HEK293T (cell line): ENCODE data around the gene C2.
"Not testable (repeated sequence)": the region's sequence is repeated elsewhere in the genome, so short reads cannot be mapped to it uniquely, and the experiment has no call there.

Experiments
- CTCF ChIA-PET: fragments of 350-600 bp; formaldehyde crosslinking; extraction: SDS; loops from one replicate; lab custom pipeline; 2021; ENCODE audit warnings: antibody characterized with exemption, inconsistent platforms; lab: Yijun Ruan, JAX
- POLR2A ChIA-PET: fragments of 350-600 bp; formaldehyde crosslinking; extraction: SDS; loops from one replicate; lab custom pipeline; 2020; ENCODE audit warnings: antibody characterized with exemption, inconsistent platforms; lab: Yijun Ruan, JAX
- DNase-seq: peaks from one replicate; pipeline ENCODE4 v3.0.0; 2012; ENCODE audit warnings: mixed read lengths; ENCODE audit errors: extremely low spot score
- ARNT ChIP-seq: fragments of 450-650 bp; IDR thresholded peaks from 2 replicates; pipeline ENCODE4 v1.6.1; 2017; ENCODE audit warnings: mild to moderate bottlenecking
- BHLHE40 ChIP-seq: fragments of 450-650 bp; IDR thresholded peaks from 2 replicates; pipeline ENCODE4 v1.6.1; 2016; ENCODE audit warnings: mild to moderate bottlenecking, moderate library complexity, borderline replicate concordance
- CTBP1 ChIP-seq: fragments of 450-650 bp; IDR thresholded peaks from 2 replicates; pipeline ENCODE4 v1.6.1; 2016; ENCODE audit warnings: borderline replicate concordance
- ELF4 ChIP-seq: fragments of 450-650 bp; IDR thresholded peaks from 2 replicates; pipeline ENCODE4 v1.6.1; 2017; ENCODE audit warnings: antibody characterized with exemption
- FOXA1 ChIP-seq: fragments of 450-650 bp; IDR thresholded peaks from 2 replicates; pipeline ENCODE4 v1.6.1; 2016; ENCODE audit warnings: mild to moderate bottlenecking
- FOXK2 ChIP-seq: fragments of 450-650 bp; IDR thresholded peaks from 2 replicates; pipeline ENCODE4 v1.6.1; 2016; ENCODE audit warnings: mild to moderate bottlenecking
- FOXM1 ChIP-seq: fragments of 450-650 bp; IDR thresholded peaks from 2 replicates; pipeline ENCODE4 v1.6.1; 2017; ENCODE audit warnings: mild to moderate bottlenecking, borderline replicate concordance
- HDGF ChIP-seq: fragments of 450-650 bp; IDR thresholded peaks from 2 replicates; pipeline ENCODE4 v1.6.1; 2017; ENCODE audit warnings: antibody characterized with exemption, borderline replicate concordance
- L3MBTL2 ChIP-seq: fragments of 450-650 bp; conservative IDR thresholded peaks from 2 replicates; pipeline ENCODE4 v1.6.1; 2016; ENCODE audit warnings: mild to moderate bottlenecking
- LEF1 ChIP-seq: fragments of 450-650 bp; IDR thresholded peaks from 2 replicates; pipeline ENCODE4 v1.6.1; 2017; ENCODE audit warnings: mild to moderate bottlenecking, borderline replicate concordance
- NFRKB ChIP-seq: fragments of 450-650 bp; IDR thresholded peaks from 2 replicates; pipeline ENCODE4 v1.6.1; 2016; ENCODE audit warnings: mild to moderate bottlenecking, moderate library complexity
- PKNOX1 ChIP-seq: fragments of 450-650 bp; IDR thresholded peaks from 2 replicates; pipeline ENCODE4 v1.6.1; 2016
- SP1 ChIP-seq: fragments of 450-650 bp; IDR thresholded peaks from 2 replicates; pipeline ENCODE4 v1.6.1; 2017
- SUZ12 ChIP-seq: fragments of 450-650 bp; IDR thresholded peaks from 2 replicates; pipeline ENCODE4 v1.6.1; 2016; ENCODE audit warnings: mild to moderate bottlenecking
- TARDBP ChIP-seq: fragments of 450-650 bp; IDR thresholded peaks from 2 replicates; pipeline ENCODE4 v1.6.1; 2016
- ZNF384 ChIP-seq: fragments of 450-650 bp; IDR thresholded peaks from 2 replicates; pipeline ENCODE4 v1.6.1; 2016

The C2 gene

DNA sequence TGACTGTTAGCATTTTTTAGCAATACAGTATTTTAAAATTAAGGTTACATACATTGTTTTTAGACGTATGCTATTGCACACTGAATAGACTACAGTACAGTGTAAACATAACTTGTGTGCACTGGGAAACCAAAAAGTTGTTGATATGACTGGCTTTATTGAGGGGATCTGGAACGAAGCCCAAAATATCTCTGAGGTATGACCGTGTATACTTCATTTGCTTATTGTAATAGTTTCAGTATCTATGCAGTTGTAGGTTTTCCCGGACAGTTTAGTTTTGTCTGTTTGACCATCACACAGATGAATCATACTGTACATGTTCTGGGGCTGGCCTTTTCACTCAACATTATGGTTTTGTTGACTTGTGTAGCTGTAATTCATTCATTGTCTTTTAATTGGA is 18.7 kb upstream of the C2 start:
- DNase-seq: no peak
- TF ChIP-seq CTBP1: no peak
- TF ChIP-seq FOXM1: no peak
- TF ChIP-seq FOXA1: no peak
- no peak for TF ChIP-seq HDGF
- TF ChIP-seq PKNOX1: no peak
- CTCF ChIA-PET: no interaction called here
- POLR2A ChIA-PET: interaction anchor here (2.5 kb wide), 1 partner anchor 46 kb away, joined by 7 read pairs; the partner anchor contains the start of gene NEU1

GRCh38 chr6:31909298-31909697 is 18.2 kb upstream of the C2 start:
- not testable (repeated sequence) for DNase-seq
- ChIA-PET POLR2A (interaction anchor here (2.5 kb wide), 1 partner anchor 47 kb away, joined by 7 read pairs; the partner anchor contains the start of gene NEU1), CTCF (interaction anchor here (0.7 kb wide), 1 partner anchor 229 kb away, joined by 5 read pairs; no protein-coding TSS in a partner anchor)

- ChIA-PET CTCF (no interaction called here), POLR2A (interaction anchor here (0.7 kb wide), 1 partner anchor 10 kb away, joined by 3 read pairs; no protein-coding TSS in a partner anchor)
- no peak for TF ChIP-seq SP1
- no peak for TF ChIP-seq L3MBTL2
- no peak for TF ChIP-seq PKNOX1
- TF ChIP-seq TARDBP: no peak
- no peak for TF ChIP-seq BHLHE40
- no peak for TF ChIP-seq ARNT
- no peak for TF ChIP-seq CTBP1
- no peak for TF ChIP-seq ZNF384
- TF ChIP-seq HDGF: no peak
- TF ChIP-seq FOXK2: no peak
- DNase-seq: no peak
These were observed 15.5 kb upstream of the C2 start for GRCh38 chr6:31911826-31912585.

DNA sequence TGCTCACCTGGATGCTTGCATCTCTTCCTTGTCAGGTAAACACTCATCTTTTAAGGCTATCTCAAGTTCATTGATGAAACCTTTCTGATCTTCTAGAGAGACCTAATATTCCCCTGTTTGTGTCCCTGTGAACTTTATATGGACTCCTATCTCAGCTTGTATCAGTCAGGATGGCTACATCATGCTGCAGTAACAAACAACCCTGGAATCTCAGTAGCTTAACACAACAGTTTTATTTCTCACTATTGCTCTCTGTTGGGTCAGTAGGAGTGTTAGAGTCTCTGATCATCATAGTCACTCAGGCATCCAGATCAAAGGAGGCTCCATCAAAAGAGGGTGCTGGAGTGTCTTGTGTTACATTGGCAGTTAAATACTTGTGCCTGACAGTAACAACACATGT is 12.2 kb upstream of the C2 start:
- ChIA-PET CTCF (no interaction called here), POLR2A (no interaction called here)
- TF ChIP-seq FOXK2: no peak
- no peak for DNase-seq

DNA sequence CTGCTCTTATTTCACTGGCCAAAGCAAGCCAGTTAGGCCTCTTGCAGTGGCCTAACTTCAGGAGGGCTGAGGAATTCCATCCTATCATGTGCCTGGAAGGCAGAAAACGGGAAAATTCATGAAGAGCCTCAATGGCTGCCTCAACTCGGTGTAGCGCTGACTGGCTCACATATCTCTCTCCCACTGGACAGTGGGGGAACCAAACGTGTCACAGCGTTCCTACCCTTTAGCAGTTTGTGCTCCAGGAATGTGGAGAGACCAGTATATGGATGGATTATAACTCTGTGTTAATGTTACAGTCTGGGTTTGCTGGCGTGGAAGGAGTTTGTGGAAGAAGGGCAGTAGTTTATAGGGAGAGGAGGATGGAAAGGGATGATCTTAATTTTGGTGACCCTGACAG is 11.8 kb upstream of the C2 start:
- POLR2A ChIA-PET: interaction anchor here (0.7 kb wide), 1 partner anchor 49 kb away, joined by 4 read pairs; no protein-coding TSS in a partner anchor
- CTCF ChIA-PET: no interaction called here
- TF ChIP-seq ZNF384 (no peak), ARNT (no peak), SUZ12 (no peak), FOXM1 (no peak), PKNOX1 (no peak), CTBP1 (no peak), FOXA1 (no peak), BHLHE40 (no peak), SP1 (no peak), TARDBP (no peak), FOXK2 (no peak), L3MBTL2 (no peak), HDGF (no peak), NFRKB (no peak), ELF4 (no peak), LEF1 (no peak)
- no peak for DNase-seq

- TF ChIP-seq SUZ12 (no peak), CTBP1 (no peak), PKNOX1 (no peak), LEF1 (no peak)
- ChIA-PET POLR2A (interaction anchor here (0.9 to 1.2 kb wide), 3 partner anchors 91 to 277 kb away, joined by 3 read pairs; partner anchors contain the start of genes HSPA1B and LSM2), CTCF (interaction anchor here (0.6 to 1.6 kb wide), 4 partner anchors 34 to 183 kb away, joined by 3 to 7 read pairs (median 3); no protein-coding TSS in a partner anchor)
- no peak for DNase-seq
These were observed 9.3 kb upstream of the C2 start for GRCh38 chr6:31918069-31918720.
